Ovary (tissue), 3 donors: ENCODE measurements around the gene CYP27C1.

ENCODE experiments used
- EP300 ChIP-seq: sonication (generic); formaldehyde crosslinking; IDR thresholded peaks from one replicate; pipeline ENCODE4 v1.6.1; 2017; ENCODE audit warnings: antibody characterized with exemption
- TF ChIP-seq, protein P1 (sequence below), 3 donors: fragments of 450-650 bp in 2 of 3; fragments of 200-600 bp in 1 of 3; IDR thresholded peaks; one replicate each; pipeline versions ENCODE4 v1.5.1 to v1.8.0; 2016 to 2022; ENCODE audit warnings: antibody characterized with exemption in 3 of 3, mild to moderate bottlenecking in 1 of 3
- donor health status: DM: no; HTN: no; CAD: no.

DNA sequence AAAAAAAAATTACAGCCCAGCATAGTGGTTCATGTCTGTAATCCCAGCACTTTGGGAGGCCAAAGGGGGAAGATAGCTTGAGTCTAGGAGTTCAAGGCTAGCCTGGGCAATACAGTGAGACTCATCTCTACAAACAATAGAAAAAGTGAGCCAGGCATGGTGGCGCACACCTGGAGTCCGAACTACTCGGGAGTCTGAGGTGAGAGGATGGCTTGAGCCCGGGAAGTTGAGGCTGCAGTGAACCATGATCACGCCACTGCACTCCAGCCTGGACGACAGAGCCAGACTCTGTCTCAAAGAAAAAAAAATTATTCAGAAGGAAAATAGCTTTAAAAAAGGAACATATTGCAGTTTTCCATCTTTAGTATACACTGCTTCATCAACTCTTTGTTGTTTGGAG is 47.8 kb downstream of the CYP27C1 start:
- TF ChIP-seq, protein P1, sequence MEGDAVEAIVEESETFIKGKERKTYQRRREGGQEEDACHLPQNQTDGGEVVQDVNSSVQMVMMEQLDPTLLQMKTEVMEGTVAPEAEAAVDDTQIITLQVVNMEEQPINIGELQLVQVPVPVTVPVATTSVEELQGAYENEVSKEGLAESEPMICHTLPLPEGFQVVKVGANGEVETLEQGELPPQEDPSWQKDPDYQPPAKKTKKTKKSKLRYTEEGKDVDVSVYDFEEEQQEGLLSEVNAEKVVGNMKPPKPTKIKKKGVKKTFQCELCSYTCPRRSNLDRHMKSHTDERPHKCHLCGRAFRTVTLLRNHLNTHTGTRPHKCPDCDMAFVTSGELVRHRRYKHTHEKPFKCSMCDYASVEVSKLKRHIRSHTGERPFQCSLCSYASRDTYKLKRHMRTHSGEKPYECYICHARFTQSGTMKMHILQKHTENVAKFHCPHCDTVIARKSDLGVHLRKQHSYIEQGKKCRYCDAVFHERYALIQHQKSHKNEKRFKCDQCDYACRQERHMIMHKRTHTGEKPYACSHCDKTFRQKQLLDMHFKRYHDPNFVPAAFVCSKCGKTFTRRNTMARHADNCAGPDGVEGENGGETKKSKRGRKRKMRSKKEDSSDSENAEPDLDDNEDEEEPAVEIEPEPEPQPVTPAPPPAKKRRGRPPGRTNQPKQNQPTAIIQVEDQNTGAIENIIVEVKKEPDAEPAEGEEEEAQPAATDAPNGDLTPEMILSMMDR (IDR thresholded peaks at IDR 0.05): no peak
- no peak for TF ChIP-seq EP300
